Esophagus squamous epithelium (tissue), 4 donors: ENCODE data around the gene ATXN7L3.

ENCODE experiments used
- POLR2A ChIP-seq, 4 donors: fragments of 450-650 bp; IDR thresholded peaks; one replicate each; pipeline ENCODE4 v1.6.1; 2017; ENCODE audit warnings: antibody characterized with exemption in 4 of 4, mild to moderate bottlenecking in 4 of 4, moderate library complexity in 3 of 4
- TF ChIP-seq, protein P1 (sequence below), 6 experiments: fragments of 450-650 bp in 4 of 6; fragments of 200-600 bp in 2 of 6; sonication (generic) in 2 of 6; IDR thresholded peaks; one replicate each; pipeline ENCODE4 v1.5.1; 2016 to 2019; ENCODE audit warnings: antibody characterized with exemption in 6 of 6, mild to moderate bottlenecking in 4 of 6, moderate library complexity in 4 of 6

DNA sequence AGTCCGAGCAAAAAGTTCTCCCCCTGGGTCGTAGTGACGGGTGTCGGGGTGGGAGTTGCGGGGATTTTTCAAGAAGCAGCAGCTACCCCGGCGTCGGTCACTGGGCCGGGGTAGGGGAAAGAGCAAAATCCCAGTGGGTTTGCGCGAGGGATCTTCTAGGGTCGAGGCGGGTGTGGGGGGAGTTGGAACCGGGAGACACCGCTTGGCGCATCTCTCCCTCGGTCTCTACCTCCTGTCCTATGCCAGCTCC, 22.1 kb upstream of the ATXN7L3 start:
- TF ChIP-seq POLR2A (IDR thresholded peaks at IDR 0.05) = peak in 1 of 4 donors; percentile 63
- TF ChIP-seq, protein P1, sequence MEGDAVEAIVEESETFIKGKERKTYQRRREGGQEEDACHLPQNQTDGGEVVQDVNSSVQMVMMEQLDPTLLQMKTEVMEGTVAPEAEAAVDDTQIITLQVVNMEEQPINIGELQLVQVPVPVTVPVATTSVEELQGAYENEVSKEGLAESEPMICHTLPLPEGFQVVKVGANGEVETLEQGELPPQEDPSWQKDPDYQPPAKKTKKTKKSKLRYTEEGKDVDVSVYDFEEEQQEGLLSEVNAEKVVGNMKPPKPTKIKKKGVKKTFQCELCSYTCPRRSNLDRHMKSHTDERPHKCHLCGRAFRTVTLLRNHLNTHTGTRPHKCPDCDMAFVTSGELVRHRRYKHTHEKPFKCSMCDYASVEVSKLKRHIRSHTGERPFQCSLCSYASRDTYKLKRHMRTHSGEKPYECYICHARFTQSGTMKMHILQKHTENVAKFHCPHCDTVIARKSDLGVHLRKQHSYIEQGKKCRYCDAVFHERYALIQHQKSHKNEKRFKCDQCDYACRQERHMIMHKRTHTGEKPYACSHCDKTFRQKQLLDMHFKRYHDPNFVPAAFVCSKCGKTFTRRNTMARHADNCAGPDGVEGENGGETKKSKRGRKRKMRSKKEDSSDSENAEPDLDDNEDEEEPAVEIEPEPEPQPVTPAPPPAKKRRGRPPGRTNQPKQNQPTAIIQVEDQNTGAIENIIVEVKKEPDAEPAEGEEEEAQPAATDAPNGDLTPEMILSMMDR (IDR thresholded peaks at IDR 0.05) = no peak
